Adipocyte (in vitro differentiated cells): ENCODE results near the gene MAP1LC3B.
"Not testable (repeated sequence)": the region's sequence is repeated elsewhere in the genome, so short reads cannot be mapped to it uniquely, and the experiment has no call there.

Source experiments
- DNase-seq: peaks from one replicate; pipeline ENCODE4 v3.0.0-alpha.2; 2015; ENCODE audit warnings: low read depth
- H3K27me3 ChIP-seq: replicated peaks from 2 replicates; pipeline ENCODE4 v1.7.0; 2013; ENCODE audit warnings: mild to moderate bottlenecking, low read length, moderate library complexity; ENCODE audit not compliant: control insufficient read depth, insufficient read depth
- H3K36me3 ChIP-seq: 2 replicates; pipeline ENCODE4 v1.7.0; 2013; ENCODE audit warnings: low read length, mild to moderate bottlenecking, moderate library complexity; ENCODE audit not compliant: control insufficient read depth, insufficient read depth, severe bottlenecking
- H3K4me1 ChIP-seq: 2 replicates; pipeline ENCODE4 v1.7.0; 2013; ENCODE audit warnings: mild to moderate bottlenecking, low read length, moderate library complexity; ENCODE audit not compliant: control insufficient read depth, insufficient read depth
- H3K4me3 ChIP-seq: 2 replicates; pipeline ENCODE4 v1.7.0; 2013; ENCODE audit warnings: mild to moderate bottlenecking, low read length, moderate library complexity
- H3K9ac ChIP-seq: 2 replicates; pipeline ENCODE4 v1.7.0; 2013; ENCODE audit warnings: mild to moderate bottlenecking, low read length, moderate library complexity
- H3K9me3 ChIP-seq: 2 replicates; pipeline ENCODE4 v1.7.0; 2013; ENCODE audit warnings: mild to moderate bottlenecking, low read length, moderate library complexity; ENCODE audit not compliant: control insufficient read depth

MAP1LC3B gene

GRCh38 chr16:87371261-87371866 lies 20.8 kb upstream of the MAP1LC3B start:
- Histone ChIP-seq H3K4me3 (no peak overlapping the region), H3K9me3 (no peaks in the 10 kb centered on the region), H3K4me1 (peaks cover 15% of the 10 kb centered on the region), H3K36me3 (peaks cover 4% of the 10 kb centered on the region), H3K27me3 (no peaks in the 10 kb centered on the region), H3K9ac (no peak overlapping the region)
- no peak for DNase-seq

- Histone ChIP-seq H3K9me3 (no peaks in the 10 kb centered on the region), H3K4me1 (peaks cover 15% of the 10 kb centered on the region), H3K27me3 (no peaks in the 10 kb centered on the region), H3K4me3 (no peak overlapping the region), H3K9ac (no peak overlapping the region), H3K36me3 (peaks cover 4% of the 10 kb centered on the region)
- DNase-seq = no peak
Observed at GRCh38 chr16:87372305-87372704, 19.8 kb upstream of the MAP1LC3B start.

- Histone ChIP-seq H3K36me3 (peaks cover 4% of the 10 kb centered on the region), H3K27me3 (no peaks in the 10 kb centered on the region), H3K9me3 (no peaks in the 10 kb centered on the region), H3K4me3 (no peak overlapping the region), H3K4me1 (peaks cover 15% of the 10 kb centered on the region), H3K9ac (no peak overlapping the region)
- no peak for DNase-seq
Observed at GRCh38 chr16:87374313-87374712, 17.8 kb upstream of the MAP1LC3B start.

- Histone ChIP-seq H3K9ac (peak overlapping the region; percentile 72), H3K36me3 (peaks cover 4% of the 10 kb centered on the region), H3K9me3 (no peaks in the 10 kb centered on the region), H3K4me3 (no peak overlapping the region), H3K27me3 (no peaks in the 10 kb centered on the region), H3K4me1 (peaks cover 19% of the 10 kb centered on the region)
- DNase-seq = peak; percentile 54
Observed at GRCh38 chr16:87375426-87376135, 16.6 kb upstream of the MAP1LC3B start.

GRCh38 chr16:87376660-87377059 lies 15.5 kb upstream of the MAP1LC3B start:
- H3K9ac ChIP-seq = no peak overlapping the region
- no peaks in the 10 kb centered on the region for H3K27me3 ChIP-seq
- no peak for DNase-seq
- H3K4me1 ChIP-seq = peaks cover 30% of the 10 kb centered on the region
- peaks cover 4% of the 10 kb centered on the region for H3K36me3 ChIP-seq
- no peaks in the 10 kb centered on the region for H3K9me3 ChIP-seq
- no peak overlapping the region for H3K4me3 ChIP-seq

GRCh38 chr16:87379312-87379752 lies 12.8 kb upstream of the MAP1LC3B start:
- not testable (repeated sequence) for H3K9me3 ChIP-seq, DNase-seq, H3K27me3 ChIP-seq, H3K9ac ChIP-seq, H3K36me3 ChIP-seq, H3K4me3 ChIP-seq
- H3K4me1 ChIP-seq = peaks cover 38% of the 10 kb centered on the region

- H3K4me1 ChIP-seq = peaks cover 36% of the 10 kb centered on the region
- H3K4me3 ChIP-seq = peak overlapping the region; percentile 86
- no peak for DNase-seq
- no peaks in the 10 kb centered on the region for H3K36me3 ChIP-seq
- H3K9ac ChIP-seq = peak overlapping the region; percentile 92
- no peaks in the 10 kb centered on the region for H3K9me3 ChIP-seq
- H3K27me3 ChIP-seq = no peaks in the 10 kb centered on the region
Observed at GRCh38 chr16:87380403-87380802, 11.7 kb upstream of the MAP1LC3B start.

- H3K4me3 ChIP-seq = peak overlapping the region; percentile 86
- H3K36me3 ChIP-seq = no peaks in the 10 kb centered on the region
- no peaks in the 10 kb centered on the region for H3K9me3 ChIP-seq
- peaks cover 31% of the 10 kb centered on the region for H3K4me1 ChIP-seq
- DNase-seq = peak; percentile 51
- peak overlapping the region; percentile 92 for H3K9ac ChIP-seq
- no peaks in the 10 kb centered on the region for H3K27me3 ChIP-seq
Observed at GRCh38 chr16:87380881-87381280, 11.3 kb upstream of the MAP1LC3B start.

GRCh38 chr16:87382023-87382785 lies 9.9 kb upstream of the MAP1LC3B start:
- Histone ChIP-seq H3K36me3 (no peaks in the 10 kb centered on the region), H3K9ac (peak overlapping the region; percentile 92), H3K27me3 (no peaks in the 10 kb centered on the region), H3K4me3 (peak overlapping the region; percentile 86), H3K9me3 (no peaks in the 10 kb centered on the region), H3K4me1 (peaks cover 29% of the 10 kb centered on the region)
- peak; percentile 48 for DNase-seq

- DNase-seq = peak; percentile 92
Observed at GRCh38 chr16:87383505-87384161, 8.5 kb upstream of the MAP1LC3B start, which contains the start of gene FBXO31. FBXO31 (minus strand) TSS chr16:87383776; CDS start chr16:87383744, 32 bp downstream.

More at GRCh38 chr16:87383505-87384161, 8.5 kb upstream of the MAP1LC3B start, which contains the start of gene FBXO31:
- peak within 1 kb of the TSS; percentile 86 for H3K4me3 ChIP-seq
- no peaks in the 10 kb centered on the region for H3K36me3 ChIP-seq
- H3K9me3 ChIP-seq = no peaks in the 10 kb centered on the region
- H3K9ac ChIP-seq = peak within 1 kb of the TSS; percentile 92
- no peaks in the 10 kb centered on the region for H3K27me3 ChIP-seq
- H3K4me1 ChIP-seq = peaks cover 37% of the 10 kb centered on the region
